Effector CD8-positive, alpha-beta T cell (primary cell): Measurements from ENCODE around the gene CNTN5.

Experiments used
- DNase-seq: peaks from one replicate; lab custom pipeline; 2025; lab: John Stamatoyannopoulos, UW

Gene CNTN5

DNA sequence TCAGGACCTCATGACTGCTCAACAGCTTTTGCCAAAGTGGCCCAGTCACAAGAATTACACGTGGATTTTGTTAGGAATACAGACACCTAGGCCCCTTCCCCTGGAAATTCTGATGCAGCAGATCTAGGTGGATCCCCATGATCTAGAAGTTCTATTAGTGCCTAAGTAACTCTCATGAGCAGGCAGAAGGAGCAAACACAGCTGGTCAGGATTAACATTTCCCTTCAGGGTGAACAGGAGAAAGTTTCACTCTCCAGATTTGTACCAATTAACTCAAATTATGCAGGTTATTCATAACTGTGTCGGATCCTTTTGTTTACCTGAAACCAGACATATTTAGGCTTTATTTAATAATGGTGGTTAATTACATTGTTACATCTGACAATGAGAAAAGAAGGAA is 1072.9 kb downstream of the CNTN5 start:
- DNase-seq, result no peak

DNA sequence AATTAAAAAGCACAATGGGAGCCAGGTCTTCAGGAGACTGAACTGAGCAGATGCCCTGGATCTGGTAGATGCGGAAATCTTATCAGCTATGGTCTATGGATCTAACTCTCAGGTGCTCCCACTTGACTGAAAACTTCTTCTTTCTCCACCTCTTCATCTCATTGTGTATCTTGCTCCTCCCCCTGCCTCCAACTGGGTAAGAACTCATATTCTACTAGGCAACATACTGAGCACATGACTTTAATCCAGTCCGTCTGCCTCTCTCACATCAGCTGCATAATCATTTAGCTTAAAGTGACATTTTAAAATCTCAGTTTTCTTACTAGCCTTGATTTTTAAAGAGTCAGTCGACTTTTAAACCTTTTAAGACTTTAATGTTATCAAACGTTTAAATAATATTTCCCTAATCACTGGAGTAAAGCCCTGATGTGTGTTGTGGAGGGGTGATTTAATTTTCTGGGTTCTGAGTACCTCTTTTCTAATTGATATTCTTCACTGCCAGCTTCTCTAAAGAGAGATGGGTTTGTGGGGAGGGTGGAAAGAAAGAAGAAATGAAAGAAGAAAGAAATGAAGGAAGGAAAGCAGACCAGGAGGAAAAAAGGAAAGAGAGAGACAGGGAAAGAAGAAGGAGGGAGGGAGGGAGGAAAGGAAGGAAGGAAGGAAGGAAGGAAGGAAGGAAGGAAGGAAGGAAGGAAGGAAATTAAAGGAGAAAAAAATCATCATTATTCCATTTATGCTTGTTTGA is 1073.5 kb downstream of the CNTN5 start:
- no peak for DNase-seq

DNA sequence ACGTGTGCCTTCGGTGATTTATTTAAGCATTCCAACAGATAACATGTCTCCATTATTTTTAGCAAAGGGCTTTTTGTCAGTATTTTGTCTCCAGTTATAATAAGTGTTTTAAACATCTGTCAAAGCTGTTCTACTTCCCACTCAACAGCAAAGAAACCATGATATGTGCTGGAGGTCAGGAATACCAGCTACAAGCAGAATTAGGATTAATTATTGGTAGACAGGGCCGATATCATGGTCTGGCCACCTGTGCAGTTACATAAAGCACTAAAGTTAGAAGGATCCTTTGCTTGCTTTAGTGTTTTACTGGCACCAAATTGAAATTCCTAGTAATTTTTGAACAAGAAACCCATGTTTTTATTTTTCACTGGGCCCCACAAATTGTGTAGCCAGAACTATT is 1075.1 kb downstream of the CNTN5 start:
- DNase-seq, result no peak

DNA sequence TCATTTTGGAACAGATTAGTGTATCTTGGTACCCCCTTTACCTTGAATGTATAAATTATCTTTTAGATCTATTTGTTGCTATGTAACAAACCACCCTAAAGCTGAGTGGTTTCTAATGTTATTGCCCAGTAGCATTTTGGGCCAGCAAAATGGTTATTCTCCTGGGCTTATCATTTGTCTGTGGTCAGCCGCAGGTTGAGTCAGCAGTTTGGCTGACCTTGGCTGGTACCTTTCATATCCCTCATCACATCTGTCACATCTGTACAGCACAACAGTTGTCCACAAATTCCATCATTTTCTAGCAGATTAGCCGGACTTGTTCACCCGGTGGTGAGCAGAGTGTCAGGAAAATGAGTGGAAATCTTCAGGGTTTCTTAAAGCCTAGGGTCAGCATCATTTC is 1077.8 kb downstream of the CNTN5 start:
- no peak for DNase-seq

DNA sequence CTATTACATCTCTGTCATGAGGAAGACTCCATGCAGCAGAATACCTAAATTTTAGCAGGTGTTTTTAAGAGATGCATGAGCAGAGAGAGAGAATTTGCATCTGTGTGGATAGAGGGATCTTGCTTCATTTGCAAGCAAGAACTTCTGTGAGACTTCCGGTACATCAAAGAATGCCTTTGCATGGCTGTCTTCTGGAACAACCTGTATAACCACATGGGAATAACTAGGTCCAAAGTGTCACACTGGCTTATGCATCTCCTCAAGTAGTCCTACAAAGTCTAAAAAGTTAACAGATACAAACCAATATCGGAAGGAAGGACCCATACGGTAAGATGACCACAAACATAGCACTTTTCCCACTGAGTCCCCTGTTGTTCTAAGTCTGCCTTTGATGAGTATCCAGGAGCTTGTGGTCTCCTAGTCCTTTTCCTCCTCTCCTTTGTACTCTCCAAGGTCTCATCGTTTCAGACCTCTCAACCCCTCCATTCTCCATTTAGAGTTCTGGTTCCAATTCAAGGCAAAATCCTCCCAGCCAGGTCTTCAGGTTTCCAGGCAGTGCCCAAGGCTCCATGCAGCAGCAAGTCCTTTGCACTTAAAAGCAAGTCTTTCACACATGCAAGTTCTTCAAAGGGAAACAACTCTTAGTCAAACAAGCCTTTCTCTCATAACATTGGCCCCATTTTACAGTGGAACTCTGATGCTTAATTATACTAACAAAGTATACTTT is 1084.7 kb downstream of the CNTN5 start:
- DNase-seq, result no peak

DNA sequence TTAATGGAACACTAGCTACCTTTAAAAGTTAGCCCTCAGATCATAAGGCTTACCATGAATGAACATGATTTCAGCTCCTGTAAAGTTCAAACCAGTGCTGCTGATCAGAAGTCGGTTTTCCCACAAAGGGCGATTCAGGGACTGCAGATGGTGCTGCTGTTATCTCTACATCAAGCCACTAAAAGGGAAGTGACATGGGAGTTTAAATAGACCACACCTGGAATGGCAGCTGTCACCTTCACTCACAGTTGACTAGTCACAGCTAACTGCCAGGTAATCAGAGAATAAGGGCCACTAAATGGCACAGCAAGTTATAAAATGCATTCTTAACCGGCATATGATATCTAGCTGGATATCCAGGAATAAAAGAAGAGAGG is 1085.2 kb downstream of the CNTN5 start:
- DNase-seq, result no peak

DNA sequence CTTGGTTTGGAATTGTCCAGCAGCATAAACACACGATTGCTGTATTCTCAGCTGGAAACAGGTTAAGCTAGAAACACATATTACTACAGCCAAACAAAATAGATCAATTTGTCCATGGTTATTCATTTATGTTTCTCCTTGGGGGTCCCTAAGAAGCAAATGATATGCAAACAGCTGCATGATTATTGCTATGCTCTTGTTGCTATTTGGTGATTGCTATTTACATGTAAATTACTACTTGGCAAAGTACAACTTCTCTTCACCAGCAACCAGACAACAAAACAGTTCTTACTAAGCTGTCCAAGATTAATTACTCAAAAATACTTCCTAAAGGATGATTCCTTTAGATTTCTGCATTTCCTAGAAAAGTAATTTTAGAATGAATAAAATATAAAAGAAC is 1098.4 kb downstream of the CNTN5 start:
- DNase-seq, result no peak

DNA sequence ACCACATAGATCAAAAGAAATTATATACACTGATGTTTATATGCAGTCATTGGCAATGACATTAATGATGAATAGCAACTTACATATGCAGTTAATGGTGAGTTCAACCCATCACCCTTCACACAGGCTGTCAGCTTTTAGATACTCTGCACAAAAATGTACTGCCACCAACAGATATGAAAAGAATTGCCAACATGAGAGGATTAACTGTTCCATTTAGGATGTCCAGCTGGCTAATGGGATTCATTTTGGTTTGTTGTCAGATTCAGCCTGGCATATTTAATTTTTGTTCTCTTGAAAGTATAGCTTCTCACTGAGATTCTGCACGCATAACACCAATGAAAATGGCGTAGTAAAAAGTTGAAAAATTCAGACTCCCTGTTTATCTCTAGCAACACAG is 1112.4 kb downstream of the CNTN5 start:
- DNase-seq, result no peak

DNA sequence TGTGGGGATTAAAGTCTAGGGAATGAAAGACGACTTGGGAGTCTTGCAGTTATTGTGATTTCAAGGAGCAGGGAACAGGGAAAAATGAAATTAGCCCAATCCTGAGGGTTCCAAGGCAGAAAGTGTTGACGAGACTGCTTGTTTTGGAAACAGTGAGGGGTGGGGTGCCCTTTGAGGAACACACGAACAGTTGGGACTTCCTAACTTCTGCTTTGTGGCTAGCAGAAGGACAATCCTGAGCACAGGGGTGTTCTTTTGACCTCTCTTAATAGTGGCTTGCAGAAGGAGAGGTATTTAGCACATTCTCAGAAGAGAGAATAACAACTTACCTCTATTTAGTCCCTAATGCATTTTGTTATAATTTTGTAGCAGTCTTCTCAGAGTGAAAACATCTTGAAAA is 1120.5 kb downstream of the CNTN5 start:
- no peak for DNase-seq

DNA sequence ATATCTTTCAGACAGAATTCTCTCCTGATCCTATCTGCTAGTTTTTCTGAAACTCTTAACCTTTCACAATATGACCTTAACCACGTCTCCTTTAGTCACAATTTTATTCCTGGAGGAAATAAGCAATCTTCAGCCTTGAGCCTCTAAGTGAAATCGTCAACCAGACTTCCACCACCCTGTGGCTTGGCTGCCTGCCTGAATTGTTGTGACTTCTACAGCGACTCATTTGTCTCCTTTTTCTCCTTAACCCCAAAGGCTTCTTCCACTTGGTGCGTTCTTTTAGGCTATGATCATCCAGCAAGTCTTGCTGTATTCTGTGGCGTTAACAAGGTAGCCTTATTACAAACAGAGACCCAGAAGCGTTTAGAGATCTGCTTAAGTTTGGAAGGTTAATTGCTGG is 1131.2 kb downstream of the CNTN5 start:
- no peak for DNase-seq

DNA sequence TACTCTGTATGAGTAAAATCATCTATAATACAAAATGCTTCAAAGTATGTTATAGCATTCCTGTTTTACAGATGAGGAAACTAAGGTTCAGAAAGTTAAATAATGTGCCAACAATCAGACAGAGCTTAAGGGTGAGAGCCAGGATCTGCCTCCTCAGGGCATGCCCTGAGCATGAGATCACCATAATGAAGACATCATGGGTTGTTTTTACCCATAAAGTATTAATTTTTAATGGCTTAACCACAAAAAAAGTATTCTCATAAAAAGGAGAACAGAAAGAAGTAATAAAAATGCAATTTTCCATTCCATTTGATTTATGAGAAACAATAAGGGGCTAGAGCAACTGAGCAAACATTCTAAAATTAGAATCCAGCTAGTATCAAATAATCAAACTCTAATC is 1132.0 kb downstream of the CNTN5 start:
- no peak for DNase-seq

DNA sequence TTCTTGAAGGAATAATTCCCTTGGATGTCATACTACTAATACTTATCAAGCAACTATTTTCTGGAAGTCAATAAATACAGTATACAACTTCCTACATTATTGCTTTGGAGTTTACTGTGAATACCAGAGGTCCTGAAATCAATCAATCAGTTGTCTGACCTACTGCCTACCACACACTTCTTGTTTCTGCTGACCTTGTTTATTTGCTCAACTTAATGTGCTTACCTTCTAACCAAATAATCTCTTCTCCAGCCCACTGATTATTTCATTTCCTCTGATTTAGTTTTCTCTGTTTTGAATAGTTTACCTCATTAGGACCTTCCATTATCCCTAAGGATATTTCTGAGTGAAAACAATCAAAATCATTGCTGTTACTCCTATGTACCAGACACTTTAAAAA is 1142.7 kb downstream of the CNTN5 start:
- DNase-seq, result no peak

DNA sequence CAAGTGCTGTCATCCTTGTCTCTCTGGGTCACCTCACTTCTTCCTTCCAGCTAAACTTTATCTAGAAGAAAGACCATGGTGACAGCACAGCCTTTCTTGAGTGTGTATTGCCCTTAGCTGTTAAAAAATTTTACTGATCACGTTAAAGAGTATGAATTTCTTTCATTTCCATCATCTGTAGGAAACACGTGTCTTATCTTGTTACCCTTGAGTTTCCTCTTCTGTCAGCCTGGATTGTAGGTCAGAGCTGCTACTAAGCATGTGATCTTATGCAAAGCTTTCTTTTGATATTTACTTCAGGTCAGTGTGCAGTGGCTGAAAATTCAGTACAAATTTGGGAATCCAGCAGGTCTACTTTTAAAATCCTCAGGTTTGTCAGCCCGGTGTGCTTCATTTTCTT is 1154.1 kb downstream of the CNTN5 start:
- DNase-seq, result no peak

DNA sequence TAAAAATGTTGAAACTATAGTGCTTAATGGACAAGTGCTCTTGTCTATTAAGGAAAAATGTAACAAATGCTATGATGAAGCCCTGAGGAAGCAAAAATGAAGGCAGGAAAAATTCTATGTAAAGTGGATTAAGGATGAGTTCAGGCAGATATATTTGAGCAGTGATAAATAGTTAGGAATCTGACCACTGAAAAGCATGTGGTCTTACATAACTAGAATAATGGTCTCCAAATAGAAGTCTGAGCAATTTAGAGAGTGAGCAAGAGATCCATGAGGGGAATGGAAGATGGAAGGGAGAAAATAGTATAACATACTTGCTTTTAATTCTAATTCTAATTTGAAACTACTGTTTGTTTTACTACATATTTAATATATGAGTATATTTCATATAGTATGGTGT is 1155.7 kb downstream of the CNTN5 start:
- DNase-seq, result no peak

DNA sequence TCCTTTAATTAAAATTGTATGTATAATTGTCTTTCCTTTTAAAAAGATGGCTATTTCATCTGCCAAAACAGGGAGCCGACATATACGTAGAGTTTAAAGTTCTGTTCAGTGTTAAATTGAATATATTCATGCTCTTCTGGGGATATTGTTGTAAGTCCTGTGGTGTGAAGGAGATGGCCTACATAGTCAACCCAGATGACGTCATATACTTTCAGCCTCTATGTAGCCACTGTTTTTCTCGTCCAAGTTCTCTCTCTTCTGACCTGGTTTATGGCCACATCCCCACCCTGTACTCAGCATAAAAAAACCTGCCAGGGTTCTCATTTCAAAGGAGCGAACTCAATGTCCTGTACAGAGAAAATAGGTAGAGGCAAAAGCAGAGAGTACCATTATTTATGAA is 1156.9 kb downstream of the CNTN5 start:
- DNase-seq, result no peak

DNA sequence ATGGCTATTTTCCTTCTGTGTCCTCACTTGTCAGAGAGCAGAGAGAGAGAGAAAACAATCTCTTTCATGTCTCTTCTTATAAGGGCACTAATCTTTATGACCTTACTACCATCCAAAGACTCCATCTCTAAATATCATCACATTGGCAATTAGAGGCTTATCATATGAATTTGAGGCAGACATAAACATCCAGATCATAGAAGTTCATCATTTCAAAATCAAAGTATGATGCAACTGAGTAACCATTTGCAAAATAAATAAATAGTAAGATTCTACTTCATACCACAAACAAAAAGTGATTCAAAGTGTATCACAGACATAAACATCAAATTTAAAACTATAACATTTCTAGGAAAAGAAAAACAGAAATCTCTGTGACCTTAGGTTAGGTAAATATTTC is 1161.6 kb downstream of the CNTN5 start:
- no peak for DNase-seq

DNA sequence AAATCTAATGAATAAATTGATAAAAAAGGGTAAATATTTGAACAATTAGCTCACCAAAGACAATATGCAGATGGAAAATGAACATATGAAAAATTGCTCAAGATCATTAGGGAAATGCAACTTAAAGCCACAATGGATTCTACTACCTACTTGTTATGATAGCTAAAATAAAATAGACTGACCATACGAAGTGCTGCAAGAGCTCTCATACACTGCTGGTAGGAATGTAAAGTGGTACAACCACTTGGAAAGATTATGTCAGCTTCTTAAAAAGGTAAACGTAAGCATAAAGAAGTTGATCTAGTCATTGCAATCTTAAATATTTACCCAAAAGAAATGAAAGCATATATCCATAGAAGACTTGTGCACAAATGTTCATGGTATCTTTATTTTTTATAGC is 1162.2 kb downstream of the CNTN5 start:
- DNase-seq, result no peak

DNA sequence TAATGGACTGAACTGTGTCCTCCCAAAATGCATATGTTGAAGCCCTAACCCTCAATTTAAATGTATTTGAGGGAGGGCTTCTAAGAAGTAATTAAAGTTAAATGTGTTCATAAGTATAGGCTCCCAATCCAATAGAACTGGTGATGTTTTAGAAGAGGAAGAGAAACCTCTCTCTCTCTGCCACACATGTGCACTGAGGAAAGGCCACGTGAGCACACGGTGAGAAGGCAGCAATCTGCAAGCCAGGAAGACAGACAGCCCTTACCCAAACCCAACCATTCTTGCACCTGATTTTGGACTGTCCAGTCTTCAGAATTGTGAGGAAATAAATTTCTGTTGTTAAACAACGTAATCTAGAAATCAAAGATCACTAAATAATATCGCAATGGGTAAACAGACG is 1164.8 kb downstream of the CNTN5 start:
- no peak for DNase-seq

DNA sequence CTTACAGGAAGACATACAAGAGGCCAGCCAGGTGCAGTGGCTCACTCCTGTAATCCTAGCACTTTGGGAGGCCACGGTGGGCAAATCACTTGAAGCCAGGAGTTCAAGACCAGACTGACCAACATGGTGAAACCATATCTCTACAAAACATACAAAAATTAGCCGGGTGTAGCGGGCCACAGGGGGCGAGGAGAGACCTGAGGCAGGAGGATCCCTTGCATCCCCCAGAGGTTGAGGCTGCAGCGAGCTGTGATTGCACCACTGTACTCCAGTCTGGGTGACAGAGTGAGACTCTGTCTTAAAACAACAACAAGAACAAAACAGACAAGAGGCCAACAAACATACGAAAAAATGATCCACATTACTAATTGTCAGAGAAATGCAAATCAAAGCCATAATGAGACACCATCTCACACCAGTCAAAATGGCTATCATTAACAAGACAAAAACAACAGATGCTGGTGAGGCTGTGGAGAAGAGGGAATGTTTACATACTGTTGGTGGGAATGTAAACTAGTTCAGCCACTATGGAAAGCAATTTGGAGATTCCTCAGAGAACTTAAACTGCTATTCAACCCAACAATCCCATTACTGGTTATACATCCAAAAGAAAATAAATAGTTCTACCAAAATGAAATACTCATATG is 1167.5 kb downstream of the CNTN5 start:
- DNase-seq, result no peak

DNA sequence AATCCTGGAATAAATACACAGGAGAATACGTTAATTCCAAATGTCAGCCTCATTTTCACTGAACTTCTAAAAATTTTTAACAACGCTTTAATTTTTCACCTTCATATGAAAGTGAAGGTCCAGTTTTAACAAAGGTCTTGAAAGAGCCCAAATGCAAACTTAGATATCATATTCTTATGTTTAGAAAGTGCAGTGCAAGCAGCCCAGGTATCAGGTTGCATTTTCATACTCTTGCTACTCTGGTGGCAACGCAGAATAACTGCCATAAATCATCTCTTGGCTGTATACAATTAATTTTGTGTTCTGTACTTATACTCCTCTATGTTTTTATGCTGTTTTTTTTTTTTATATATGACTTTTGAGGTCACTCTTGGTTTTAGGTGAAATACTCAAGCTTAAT is 1169.6 kb downstream of the CNTN5 start:
- no peak for DNase-seq

DNA sequence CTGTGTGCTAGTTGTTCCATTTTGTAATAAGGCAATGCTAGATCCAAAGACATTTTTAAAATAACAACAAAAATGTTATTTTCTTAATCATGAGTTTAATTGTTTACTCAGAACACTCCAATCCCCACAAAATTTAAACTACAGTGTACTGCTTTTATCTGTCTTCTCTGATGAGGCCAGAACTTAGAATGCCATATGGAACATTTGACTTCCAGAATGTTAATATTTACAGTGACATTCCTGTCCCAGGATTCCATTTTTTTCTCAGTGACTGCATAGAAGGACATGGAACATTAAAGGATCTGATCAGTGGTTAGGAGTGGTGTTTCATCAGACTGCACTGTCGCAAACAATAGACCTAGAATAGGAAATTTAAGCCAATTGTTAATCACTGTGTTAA is 1171.4 kb downstream of the CNTN5 start:
- no peak for DNase-seq

DNA sequence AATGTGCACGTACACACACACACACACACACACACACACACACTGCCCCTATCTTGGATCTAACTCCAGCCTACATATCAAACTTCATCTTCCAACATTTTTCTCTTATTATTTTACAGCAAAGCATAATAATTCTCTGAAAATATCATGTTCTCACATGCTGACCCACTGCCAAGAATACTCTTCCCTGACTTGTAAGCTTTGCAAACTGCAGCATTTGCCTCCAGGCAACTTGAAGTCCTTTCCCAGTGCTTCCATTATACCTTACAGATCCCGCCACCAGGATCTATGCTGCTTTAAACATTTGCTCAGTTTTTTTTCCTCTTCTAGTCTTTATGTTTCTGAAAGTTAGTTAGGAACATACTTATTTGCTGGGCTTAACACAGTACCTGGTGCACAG is 1183.0 kb downstream of the CNTN5 start:
- DNase-seq, result no peak

DNA sequence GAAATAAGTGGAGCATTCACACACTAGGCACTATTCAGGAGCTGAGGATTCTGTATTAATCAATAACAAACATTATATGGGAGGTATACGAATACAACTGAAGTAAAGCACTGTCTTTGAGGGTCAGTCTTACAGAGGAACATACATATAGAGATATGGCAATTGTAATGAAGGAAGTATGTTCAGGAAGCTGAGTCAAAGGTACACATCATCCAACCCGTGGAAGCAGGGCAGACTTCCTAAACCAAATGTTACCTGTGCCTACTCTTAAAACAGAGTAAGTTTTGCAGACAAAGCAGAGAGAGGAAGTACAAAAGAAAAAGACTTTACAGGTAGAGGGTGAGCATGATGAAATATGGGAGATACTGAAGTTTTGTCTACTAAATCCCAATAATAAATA is 1185.2 kb downstream of the CNTN5 start:
- DNase-seq, result no peak
